K562 (cell line): ENCODE measurements around the gene KCNK18. TPM values are rescaled to one million over a fixed set of nuclear protein-coding genes. Genes with fewer than 3 reads are reported as not detected.
A peak's percentile ranks its signal among the peaks of the same experiment; 100 is the strongest.

Experiments
- AFF4 ChIP-seq: sonication (generic); formaldehyde crosslinking; IDR thresholded peaks from 2 replicates; pipeline ENCODE4 v1.8.0; 2023; ENCODE audit warnings: mild to moderate bottlenecking, missing genetic modification reagents
- ARHGAP35 ChIP-seq: fragments of 450-650 bp; IDR thresholded peaks from 2 replicates; pipeline ENCODE4 v1.6.1; 2018; ENCODE audit not compliant: partially characterized antibody
- CHCHD3 ChIP-seq: fragments of 250-450 bp; sonication (Bioruptor Pico); IDR thresholded peaks from 2 replicates; pipeline ENCODE4 v2.1.2; 2022; ENCODE audit warnings: mild to moderate bottlenecking
- CTCF ChIP-seq, 3 experiments: IDR thresholded peaks in 2 of 3; conservative IDR thresholded peaks in 1 of 3; 2 replicates each; pipeline ENCODE4 v1.5.1; 2011 to 2012; ENCODE audit warnings: low read length in 3 of 3, mild to moderate bottlenecking in 3 of 3, control low read depth in 2 of 3, improper control_type of control experiment in 1 of 3, inconsistent platforms in 1 of 3, low read depth in 1 of 3, mixed read lengths in 1 of 3, moderate library complexity in 1 of 3; ENCODE audit not compliant: insufficient read depth in 2 of 3
- GTF2E2 ChIP-seq: fragments of 200-800 bp; sonication (Bioruptor generic); IDR thresholded peaks from 2 replicates; pipeline ENCODE4 v1.6.1; 2016; ENCODE audit warnings: missing genetic modification characterization, missing compliant biosample characterization
- HSF4 ChIP-seq: fragments of 250-450 bp; sonication (Bioruptor Pico); IDR thresholded peaks from 2 replicates; pipeline ENCODE4 v2.1.2; 2022; ENCODE audit warnings: mild to moderate bottlenecking, moderate library complexity, borderline replicate concordance
- IRF9 ChIP-seq: fragments of 450-650 bp; IDR thresholded peaks from 2 replicates; pipeline ENCODE4 v1.6.1; 2016; ENCODE audit warnings: missing biosample characterization, missing genetic modification characterization
- RAD21 ChIP-seq, 2 experiments: fragments of 250-450 bp in 1 of 2; fragments of 450-650 bp in 1 of 2; sonication (Bioruptor Pico) in 1 of 2; formaldehyde crosslinking in 1 of 2; IDR thresholded peaks in 1 of 2; conservative IDR thresholded peaks in 1 of 2; 2 replicates each; pipeline versions ENCODE4 v1.4.0 to v1.8.0; 2020 to 2022; ENCODE audit warnings: mild to moderate bottlenecking in 2 of 2, moderate library complexity in 1 of 2
- STAG1 ChIP-seq: sonication (generic); formaldehyde crosslinking; IDR thresholded peaks from 2 replicates; pipeline ENCODE4 v1.5.0; 2020; ENCODE audit warnings: missing genetic modification reagents, borderline replicate concordance
- STAT5B ChIP-seq: fragments of 250-450 bp; sonication (Bioruptor Pico); IDR thresholded peaks from 2 replicates; pipeline ENCODE4 v1.8.0; 2021; ENCODE audit warnings: mild to moderate bottlenecking, inconsistent platforms
- WHSC1 ChIP-seq: IDR thresholded peaks from one replicate; pipeline ENCODE4 v1.6.1; 2012; ENCODE audit warnings: low read length, control low read depth, inconsistent platforms
- ZBTB5 ChIP-seq: fragments of 450-650 bp; IDR thresholded peaks from 2 replicates; pipeline ENCODE4 v1.6.1; 2017; ENCODE audit warnings: antibody characterized with exemption
- ZNF518B ChIP-seq: fragments of 250-450 bp; sonication (Bioruptor Pico); IDR thresholded peaks from 2 replicates; pipeline ENCODE4 v1.5.0; 2021; ENCODE audit warnings: mild to moderate bottlenecking, moderate library complexity
- ZNF699 ChIP-seq: fragments of 250-450 bp; sonication (Bioruptor Pico); IDR thresholded peaks from 2 replicates; pipeline ENCODE4 v1.8.0; 2021; ENCODE audit warnings: mild to moderate bottlenecking, moderate library complexity; ENCODE audit not compliant: insufficient replicate concordance
- polyA plus RNA-seq, 8 experiments: library from polyadenylated mRNA; depleted of rRNA in 4 of 8; stranded (reverse) in 5 of 8; unstranded in 3 of 8; fragments of >200 nt; fragmentation: Nextera tagmentation in 2 of 8; fragmentation: Illumina TruSeq in 1 of 8; extraction: Ambion mirVana in 2 of 8; extraction: Trizol in 1 of 8; gene quantifications; 2 replicates each; pipeline versions ENCODE4 v1.2.1 to v1.2.3, GENCODE V29; 2011 to 2014; ENCODE audit warnings: inconsistent platforms in 1 of 8, missing spikeins in 1 of 8
- total RNA-seq, 7 experiments: library from RNA; depleted of rRNA in 6 of 7; stranded (reverse); fragments of >200 nt in 6 of 7; fragmentation: Illumina TruSeq in 2 of 7; extraction: Trizol in 2 of 7; gene quantifications; 2 replicates each; pipeline versions ENCODE4 v1.2.1 to v1.2.3, GENCODE V29; 2011 to 2021; ENCODE audit warnings: low replicate concordance in 1 of 7

Gene KCNK18
- total and polyA plus RNA-seq, 9 of the 15 experiments (the other 6 are each of a cell fraction or from before 2014, with no cell fraction given): not detected

- TF ChIP-seq IRF9 (tag): no peak
- no peak for TF ChIP-seq WHSC1
- no peak for TF ChIP-seq ARHGAP35
- no peak for TF ChIP-seq ZBTB5
- TF ChIP-seq ZNF699 (CRISPR knock-in tag): no peak
- no peak for TF ChIP-seq ZNF518B (CRISPR knock-in tag)
- TF ChIP-seq AFF4: no peak
- TF ChIP-seq STAG1 (CRISPR knock-in tag): peak; percentile 40; the same call in 1 of the 2 replicates
- peak; percentile 57 to 72 for TF ChIP-seq RAD21 (CRISPR knock-in tag; conservative IDR thresholded peaks at IDR 0.05 in 1 of 2, IDR thresholded peaks at IDR 0.05 in 1 of 2)
- TF ChIP-seq GTF2E2: no peak
- peak; percentile 72 to 78 (median 75) for TF ChIP-seq CTCF (IDR thresholded peaks at IDR 0.05 in 2 of 3, conservative IDR thresholded peaks at IDR 0.05 in 1 of 3; ENCODE audit: insufficient read depth in 2 of 3, low read depth in 1 of 3, low read length in 3 of 3)
- TF ChIP-seq HSF4: no peak
- no peak for TF ChIP-seq CHCHD3 (CRISPR knock-in tag)
- no peak for TF ChIP-seq STAT5B (CRISPR knock-in tag)
Observed at GRCh38 chr10:117175901-117176534, 21.3 kb upstream of the KCNK18 start (continued).
